Kidney epithelial cell (primary cell): ENCODE data around the gene GNAS. TPM values are rescaled to one million over a fixed set of nuclear protein-coding genes. Genes with fewer than 3 reads are reported as not detected.

Source experiments
- DNase-seq: peaks from one replicate; pipeline ENCODE4 v3.0.0-alpha.2; 2010; ENCODE audit warnings: low read depth
- H3K27me3 ChIP-seq: 2 replicates; pipeline ENCODE4 v1.6.0; 2011; ENCODE audit warnings: low read length; ENCODE audit not compliant: control insufficient read depth, insufficient read depth
- H3K36me3 ChIP-seq: 2 replicates; pipeline ENCODE4 v1.5.1; 2011; ENCODE audit warnings: low read length; ENCODE audit not compliant: control insufficient read depth, insufficient read depth
- H3K4me3 ChIP-seq: 2 replicates; pipeline ENCODE4 v1.5.1; 2011; ENCODE audit warnings: low read depth, mild to moderate bottlenecking, control low read depth, low read length
- CTCF ChIP-seq: IDR thresholded peaks from 2 replicates; pipeline ENCODE4 v1.5.1; 2011; ENCODE audit warnings: mild to moderate bottlenecking, moderate library complexity, low read length, control low read depth, inconsistent platforms; ENCODE audit not compliant: insufficient read depth, poor library complexity, severe bottlenecking
- total RNA-seq: library from RNA; depleted of rRNA; stranded (reverse); fragments of >200 nt; gene quantifications from 2 replicates; pipeline ENCODE4 v1.2.3, GENCODE V29; 2015

GNAS gene
- total RNA-seq, 1 donor from 2014 or later = 851 TPM

GRCh38 chr20:58906894-58907293 lies 54.4 kb downstream of the GNAS start:
- TF ChIP-seq CTCF = no peak
- Histone ChIP-seq H3K36me3 (peaks cover 4% of the 10 kb centered on the region), H3K27me3 (no peaks in the 10 kb centered on the region), H3K4me3 (no peak overlapping the region)
- peak; percentile 45 for DNase-seq

GRCh38 chr20:58907320-58908137 lies 55.0 kb downstream of the GNAS start:
- Histone ChIP-seq H3K36me3 (peaks cover 4% of the 10 kb centered on the region), H3K27me3 (no peaks in the 10 kb centered on the region), H3K4me3 (no peak overlapping the region)
- peak; percentile 87 for DNase-seq
- no peak for TF ChIP-seq CTCF

- Histone ChIP-seq H3K4me3 (no peak overlapping the region), H3K27me3 (no peaks in the 10 kb centered on the region), H3K36me3 (peaks cover 4% of the 10 kb centered on the region)
- DNase-seq = no peak
- TF ChIP-seq CTCF = no peak
Measured at GRCh38 chr20:58908221-58908620, 55.7 kb downstream of the GNAS start.

GRCh38 chr20:58908941-58909340 lies 56.4 kb downstream of the GNAS start:
- DNase-seq = no peak
- peaks cover 4% of the 10 kb centered on the region for H3K36me3 ChIP-seq
- H3K27me3 ChIP-seq = no peaks in the 10 kb centered on the region
- no peak overlapping the region for H3K4me3 ChIP-seq
- no peak for TF ChIP-seq CTCF

- H3K36me3 ChIP-seq = peaks cover 4% of the 10 kb centered on the region
- no peak for DNase-seq
- no peak for TF ChIP-seq CTCF
Measured at GRCh38 chr20:58909585-58909984, 57.1 kb downstream of the GNAS start.

GRCh38 chr20:58910473-58910872 lies 58.0 kb downstream of the GNAS start:
- DNase-seq = no peak
- Histone ChIP-seq H3K4me3 (no peak overlapping the region), H3K36me3 (peaks cover 4% of the 10 kb centered on the region), H3K27me3 (no peaks in the 10 kb centered on the region)
- no peak for TF ChIP-seq CTCF

More at GRCh38 chr20:58909585-58909984, 57.1 kb downstream of the GNAS start:
- Histone ChIP-seq H3K4me3 (no peak overlapping the region), H3K27me3 (no peaks in the 10 kb centered on the region)
